H7 (cell line): Measurements from ENCODE around the gene ABLIM2. TPM values are rescaled to one million over a fixed set of nuclear protein-coding genes. Genes with fewer than 3 reads are reported as not detected.

Experiments
- DNase-seq: peaks from one replicate; pipeline ENCODE4 v3.0.0; 2012
- H3K27me3 ChIP-seq: 2 replicates; pipeline ENCODE4 v1.6.0; 2011; ENCODE audit warnings: mild to moderate bottlenecking, low read length; ENCODE audit not compliant: control insufficient read depth, insufficient read depth
- H3K36me3 ChIP-seq: replicated peaks from 2 replicates; pipeline ENCODE4 v1.5.1; 2011; ENCODE audit warnings: low read length; ENCODE audit not compliant: control insufficient read depth, insufficient read depth
- H3K4me3 ChIP-seq: 2 replicates; pipeline ENCODE4 v1.5.1; 2011; ENCODE audit warnings: low read depth, mild to moderate bottlenecking, control low read depth, low read length, moderate library complexity; ENCODE audit not compliant: insufficient read depth
- total RNA-seq: library from RNA; depleted of rRNA; stranded (reverse); fragments of >200 nt; shearing (Covaris generic); gene quantifications from 2 replicates; pipeline ENCODE4 v1.2.3, GENCODE V29; 2014

ABLIM2 gene
- total RNA-seq, 1 experiment from 2014 or later = 1.9 TPM

DNA sequence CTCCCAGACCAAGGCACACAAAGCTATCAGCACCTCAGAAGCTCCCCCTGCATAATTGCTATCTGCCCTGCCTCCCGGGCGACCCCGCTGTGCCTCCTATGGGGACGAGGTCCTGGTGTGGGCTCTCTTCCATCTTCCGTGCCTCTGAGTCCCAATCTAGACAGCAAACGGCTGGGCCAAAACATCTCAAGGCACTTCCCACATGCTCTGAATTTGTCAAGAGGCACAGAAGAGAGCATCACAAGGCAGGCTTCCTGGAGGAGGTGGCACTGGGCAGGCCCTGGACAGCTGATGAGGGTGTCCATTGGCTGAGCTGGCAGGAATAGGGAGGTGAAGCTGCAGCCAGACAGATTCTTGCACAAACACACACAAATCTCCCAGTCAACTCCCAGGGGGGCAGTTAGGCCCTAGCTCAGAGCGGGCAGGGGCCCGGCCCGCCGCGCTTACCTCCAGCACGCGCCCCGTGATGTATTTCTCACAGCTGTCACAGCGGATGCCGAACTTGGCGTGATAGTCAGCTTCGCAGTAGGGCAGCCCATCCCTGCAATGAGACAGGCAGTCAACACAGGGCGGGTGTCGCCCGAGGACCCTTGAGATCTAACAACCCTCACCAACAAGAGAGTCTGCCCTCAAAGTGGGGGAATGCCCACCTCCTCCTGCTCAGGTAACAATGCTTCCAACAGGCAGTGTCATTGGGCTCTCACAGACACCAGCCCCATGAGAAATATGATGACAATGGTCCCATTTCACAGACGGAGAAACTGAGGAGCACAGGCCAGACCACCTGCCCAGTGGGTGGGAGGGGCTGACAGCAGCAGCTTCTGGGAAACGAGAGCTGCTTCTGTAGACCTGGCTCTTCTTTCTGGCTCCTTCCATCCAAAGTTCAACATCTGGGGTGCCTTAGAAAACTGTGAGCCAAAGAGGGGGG is 81.2 kb downstream of the ABLIM2 start:
- H3K36me3 ChIP-seq = no peaks in the 10 kb centered on the region
- no peak for DNase-seq
- H3K27me3 ChIP-seq = no peaks in the 10 kb centered on the region
- no peak overlapping the region for H3K4me3 ChIP-seq

- H3K36me3 ChIP-seq = no peaks in the 10 kb centered on the region
- DNase-seq = no peak
- H3K4me3 ChIP-seq = no peak overlapping the region
- no peaks in the 10 kb centered on the region for H3K27me3 ChIP-seq
Measured at GRCh38 chr4:8076023-8076422, 82.6 kb downstream of the ABLIM2 start.

DNA sequence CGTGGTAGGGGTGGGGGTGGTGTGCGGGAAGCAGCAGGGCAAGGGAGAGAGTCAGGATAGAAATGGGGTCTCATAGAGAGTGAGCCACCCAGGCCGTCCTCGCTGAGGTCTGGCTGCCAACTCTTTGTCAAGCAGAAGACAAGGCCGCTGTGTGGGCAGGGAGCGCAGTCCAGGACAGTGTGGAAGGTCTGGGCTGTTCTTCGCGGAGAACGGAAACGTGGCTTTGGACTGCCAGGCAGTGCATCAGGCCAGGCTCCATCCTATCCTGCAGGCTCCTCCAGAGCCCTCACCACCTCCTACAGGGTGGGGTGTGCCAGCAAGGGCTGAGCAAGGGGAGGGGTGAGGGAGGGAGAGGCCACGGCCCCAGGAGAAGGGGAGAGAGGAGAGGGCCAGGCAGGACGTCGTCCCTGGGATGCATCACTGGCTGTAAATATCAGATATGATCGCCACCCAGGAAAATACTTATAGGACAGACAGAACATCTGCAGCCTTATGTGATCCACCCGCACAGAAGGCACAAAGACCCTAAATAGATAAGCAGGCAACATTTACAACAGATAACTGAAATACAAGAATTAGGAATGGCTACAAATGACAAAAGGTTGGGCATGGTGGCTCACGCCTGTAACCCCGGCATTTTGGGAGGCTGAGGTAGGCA is 85.3 kb downstream of the ABLIM2 start:
- no peak overlapping the region for H3K4me3 ChIP-seq
- no peaks in the 10 kb centered on the region for H3K36me3 ChIP-seq
- no peak for DNase-seq
- no peaks in the 10 kb centered on the region for H3K27me3 ChIP-seq

- Histone ChIP-seq H3K4me3 (no peak overlapping the region), H3K36me3 (no peaks in the 10 kb centered on the region), H3K27me3 (no peaks in the 10 kb centered on the region)
- DNase-seq = peak; percentile 54
Measured at GRCh38 chr4:8072235-8072968, 86.2 kb downstream of the ABLIM2 start.

- Histone ChIP-seq H3K27me3 (no peaks in the 10 kb centered on the region), H3K4me3 (no peak overlapping the region), H3K36me3 (no peaks in the 10 kb centered on the region)
- DNase-seq = peak; percentile 73
Measured at GRCh38 chr4:8071766-8072165, 86.8 kb downstream of the ABLIM2 start.

GRCh38 chr4:8070736-8071718 is 87.6 kb downstream of the ABLIM2 start:
- Histone ChIP-seq H3K4me3 (no peak overlapping the region), H3K36me3 (no peaks in the 10 kb centered on the region), H3K27me3 (no peaks in the 10 kb centered on the region)
- DNase-seq = peak; percentile 76

DNA sequence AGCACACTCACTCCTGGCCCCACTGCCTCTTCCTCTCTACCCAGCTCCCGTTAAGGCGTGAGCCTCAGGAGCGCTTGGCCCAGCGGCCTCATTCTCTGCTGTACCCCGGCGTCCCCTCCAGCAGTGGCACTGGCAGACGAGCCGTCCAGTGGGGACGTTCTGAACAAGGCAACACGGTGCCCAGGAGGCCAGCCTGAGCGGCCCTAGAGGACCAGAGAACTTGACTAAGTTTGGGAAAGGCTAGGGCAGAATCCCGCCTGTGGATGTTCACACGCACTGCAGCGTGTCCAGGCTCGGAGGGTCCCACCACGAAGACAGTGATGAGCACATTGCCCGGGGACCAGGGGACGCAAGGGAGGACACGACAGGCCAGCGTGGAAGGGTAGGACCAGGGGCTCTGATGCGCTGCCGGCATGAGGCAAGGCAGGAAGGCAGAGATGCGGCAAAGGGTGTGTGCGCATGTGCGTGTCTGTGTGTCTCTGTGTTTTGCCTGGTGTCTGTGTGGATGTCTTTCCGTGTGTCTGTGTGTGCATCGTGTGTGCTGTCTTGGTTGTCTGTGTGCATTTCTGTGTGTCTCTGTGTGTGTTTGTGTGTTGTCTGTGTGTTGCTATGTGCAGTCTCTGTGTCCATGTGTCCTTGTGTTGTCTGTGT is 89.4 kb downstream of the ABLIM2 start:
- Histone ChIP-seq H3K27me3 (no peaks in the 10 kb centered on the region), H3K36me3 (no peaks in the 10 kb centered on the region), H3K4me3 (no peak overlapping the region)
- DNase-seq = peak; percentile 44

GRCh38 chr4:8067945-8068896 is 90.4 kb downstream of the ABLIM2 start:
- no peaks in the 10 kb centered on the region for H3K27me3 ChIP-seq
- no peak for DNase-seq
- no peaks in the 10 kb centered on the region for H3K36me3 ChIP-seq
- no peak overlapping the region for H3K4me3 ChIP-seq

DNA sequence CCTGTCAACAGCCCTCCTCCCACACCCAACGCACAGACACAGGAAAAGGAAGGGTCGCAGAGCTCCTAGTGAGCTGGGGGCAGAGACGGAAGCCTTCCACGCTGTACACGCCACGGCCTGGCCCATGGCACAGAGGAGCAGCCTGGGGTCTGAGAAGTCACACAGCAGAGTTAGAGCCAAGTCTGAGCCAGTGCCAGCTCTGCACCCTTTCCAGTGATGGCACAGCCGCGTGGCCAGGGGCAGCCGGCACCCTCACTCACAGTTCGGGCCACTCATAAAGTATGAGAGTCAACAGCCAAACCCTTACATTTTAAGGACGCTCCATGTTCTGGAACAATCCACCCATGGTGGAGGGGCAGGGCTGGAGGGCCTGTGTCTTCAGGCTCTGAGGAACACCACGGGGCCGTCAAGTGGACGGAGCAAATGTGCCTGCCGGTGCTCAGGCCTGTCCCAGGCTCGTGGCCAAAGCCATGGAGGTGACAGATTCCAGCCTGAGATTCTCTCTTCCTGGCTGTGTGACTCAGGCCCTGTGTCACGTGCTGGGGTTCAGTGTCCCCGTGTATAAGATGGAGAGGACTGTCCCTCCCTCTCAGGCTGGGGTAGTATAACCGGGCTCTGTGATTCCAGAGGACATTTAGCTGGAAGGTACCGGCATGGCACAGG is 91.2 kb downstream of the ABLIM2 start:
- DNase-seq = no peak
- H3K4me3 ChIP-seq = no peak overlapping the region

DNA sequence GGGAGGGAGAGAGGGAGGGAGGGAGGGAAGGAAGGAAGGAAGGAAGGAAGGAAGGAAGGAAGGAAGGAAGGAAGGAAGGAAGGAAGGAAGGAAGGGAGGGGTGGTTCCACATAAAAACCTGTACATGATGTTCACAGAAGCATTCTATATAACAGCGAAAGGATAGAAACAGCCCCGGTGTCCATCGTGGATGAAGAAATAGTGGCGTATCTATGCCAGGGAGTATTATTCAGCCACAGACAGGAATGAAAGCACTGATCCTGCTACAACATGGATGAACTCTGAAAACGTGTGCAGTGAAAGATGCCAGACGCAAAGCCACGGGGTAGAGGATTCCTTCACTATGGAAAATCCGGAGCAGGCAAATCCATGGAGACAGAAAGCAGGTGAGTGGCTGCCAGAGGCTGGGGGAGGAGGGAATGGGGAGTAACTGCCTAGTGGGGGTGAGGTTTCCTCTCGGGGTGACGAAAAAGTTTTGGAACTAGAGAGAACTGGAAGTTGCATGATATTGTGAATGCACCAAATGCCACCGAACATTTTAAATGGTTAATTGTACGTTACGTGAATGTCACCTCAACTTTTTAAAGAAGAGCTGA is 92.2 kb downstream of the ABLIM2 start:
- no peak for DNase-seq
- H3K36me3 ChIP-seq = no peaks in the 10 kb centered on the region
- H3K27me3 ChIP-seq = no peaks in the 10 kb centered on the region
- no peak overlapping the region for H3K4me3 ChIP-seq

More for the DNA sequence above, 91.2 kb downstream of the ABLIM2 start:
- no peaks in the 10 kb centered on the region for H3K36me3 ChIP-seq
- no peaks in the 10 kb centered on the region for H3K27me3 ChIP-seq

DNA sequence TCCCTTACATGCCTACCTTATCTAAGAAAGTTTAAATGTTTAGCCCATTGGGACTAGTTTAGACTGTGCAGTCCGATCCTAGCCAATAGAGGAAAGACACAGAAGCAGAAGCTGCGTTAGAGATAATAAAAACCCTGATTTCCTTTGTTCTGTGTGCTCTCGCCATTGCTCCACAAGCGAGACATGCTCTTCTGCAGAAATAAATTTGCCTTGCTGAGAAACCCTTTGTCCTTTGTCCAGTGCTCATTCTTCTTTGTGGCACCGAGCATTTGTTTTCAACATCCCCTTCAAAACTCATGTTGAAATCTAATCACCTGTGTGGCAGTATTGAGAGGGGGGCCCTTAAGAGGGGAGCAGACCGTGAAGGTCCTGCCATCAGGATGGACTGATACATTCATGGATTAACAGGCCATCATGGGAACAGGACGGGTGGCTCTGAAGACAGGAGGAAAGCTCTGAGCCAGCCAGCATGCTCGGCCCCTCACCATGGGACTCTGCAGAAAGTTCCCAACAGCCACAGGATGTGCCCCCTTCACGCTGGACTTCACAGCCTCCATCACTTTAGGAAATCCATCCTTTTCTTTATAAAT is 94.5 kb downstream of the ABLIM2 start:
- Histone ChIP-seq H3K36me3 (no peaks in the 10 kb centered on the region), H3K4me3 (no peak overlapping the region), H3K27me3 (no peaks in the 10 kb centered on the region)
- DNase-seq = no peak

DNA sequence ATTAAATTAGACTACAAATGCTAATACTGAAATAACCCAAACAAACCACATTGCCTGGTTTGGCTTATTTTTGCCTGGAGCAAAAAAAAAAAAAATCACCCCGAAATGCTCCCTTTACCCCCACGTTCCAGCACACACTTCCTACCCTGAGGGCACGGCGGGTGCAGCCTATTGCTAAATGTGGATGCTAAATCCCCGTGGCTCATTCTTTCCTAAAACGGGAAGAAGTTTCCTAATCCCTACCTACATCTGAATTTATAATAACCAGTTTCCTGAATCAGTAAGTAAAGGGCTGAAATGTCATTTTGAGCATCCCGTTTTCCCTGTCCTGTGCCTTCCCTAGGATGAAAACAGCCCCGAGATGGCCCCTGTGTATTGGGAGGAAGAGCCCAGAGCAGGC is 97.0 kb downstream of the ABLIM2 start:
- no peak for DNase-seq
- no peak overlapping the region for H3K4me3 ChIP-seq
- H3K27me3 ChIP-seq = no peaks in the 10 kb centered on the region
- H3K36me3 ChIP-seq = no peaks in the 10 kb centered on the region
